HepG2 (cell line): Measurements from ENCODE around the gene BORCS5. TPM values are rescaled to one million over a fixed set of nuclear protein-coding genes. Genes with fewer than 3 reads are reported as not detected.

ENCODE experiments used
- ATAD3A ChIP-seq: sonication (generic); formaldehyde crosslinking; IDR thresholded peaks from 2 replicates; pipeline ENCODE4 v1.4.0; 2020; ENCODE audit warnings: missing genetic modification reagents
- ATF2 ChIP-seq: sonication (generic); formaldehyde crosslinking; IDR thresholded peaks from 2 replicates; pipeline ENCODE4 v1.4.0; 2020; ENCODE audit warnings: missing genetic modification reagents
- ATF7-NPFF ChIP-seq: sonication (generic); formaldehyde crosslinking; IDR thresholded peaks from 2 replicates; pipeline ENCODE4 v1.8.1; 2023; ENCODE audit warnings: mild to moderate bottlenecking, low read depth, missing genetic modification reagents, moderate library complexity
- DR1 ChIP-seq: sonication (generic); formaldehyde crosslinking; IDR thresholded peaks from 2 replicates; pipeline ENCODE4 v1.8.0; 2021; ENCODE audit warnings: mild to moderate bottlenecking, missing genetic modification reagents, inconsistent platforms
- GABPA ChIP-seq, 2 experiments: IDR thresholded peaks; 2 replicates each; pipeline ENCODE4 v1.6.1; 2011 to 2016; ENCODE audit warnings: low read depth in 2 of 2, low read length in 1 of 2, missing biosample characterization in 1 of 2, missing genetic modification characterization in 1 of 2
- GABPB1 ChIP-seq: IDR thresholded peaks from 2 replicates; pipeline ENCODE4 v1.6.1; 2016; ENCODE audit warnings: mild to moderate bottlenecking, missing genetic modification reagents, moderate library complexity, missing compliant biosample characterization
- HOXA3 ChIP-seq: sonication (generic); formaldehyde crosslinking; IDR thresholded peaks from 2 replicates; pipeline ENCODE4 v1.5.0; 2020; ENCODE audit warnings: missing genetic modification reagents
- KAT8 ChIP-seq: IDR thresholded peaks from 2 replicates; pipeline ENCODE4 v1.6.1; 2016; ENCODE audit warnings: missing genetic modification reagents, missing compliant biosample characterization
- NKX3-1 ChIP-seq: sonication (generic); formaldehyde crosslinking; IDR thresholded peaks from 2 replicates; pipeline ENCODE4 v1.5.0; 2020; ENCODE audit warnings: missing genetic modification reagents
- NR3C1 ChIP-seq: sonication (generic); formaldehyde crosslinking; IDR thresholded peaks from 2 replicates; pipeline ENCODE4 v1.4.0; 2020; ENCODE audit warnings: missing genetic modification reagents
- PHF20 ChIP-seq: sonication (generic); formaldehyde crosslinking; IDR thresholded peaks from 2 replicates; pipeline ENCODE4 v1.5.0; 2020; ENCODE audit warnings: mild to moderate bottlenecking, missing genetic modification reagents
- PITX1 ChIP-seq: sonication (generic); formaldehyde crosslinking; IDR thresholded peaks from 2 replicates; pipeline ENCODE4 v1.5.1; 2020; ENCODE audit warnings: mild to moderate bottlenecking, missing genetic modification reagents
- POLR2A ChIP-seq, 2 experiments: IDR thresholded peaks; 2 replicates each; pipeline ENCODE4 v1.6.1; 2011; ENCODE audit warnings: low read depth in 2 of 2, low read length in 2 of 2, mild to moderate bottlenecking in 1 of 2, moderate library complexity in 1 of 2; ENCODE audit not compliant: insufficient read depth in 1 of 2
- PRMT3 ChIP-seq: sonication (generic); formaldehyde crosslinking; IDR thresholded peaks from 2 replicates; pipeline ENCODE4 v1.8.1; 2022; ENCODE audit warnings: low read depth, mild to moderate bottlenecking, moderate library complexity, missing genetic modification reagents, borderline replicate concordance
- RBM22 ChIP-seq: fragments of 200-400 bp; formaldehyde crosslinking; optimal IDR thresholded peaks from 2 replicates; pipeline ENCODE3; 2017; ENCODE audit warnings: mild to moderate bottlenecking, low read length, moderate library complexity
- SIN3A ChIP-seq: IDR thresholded peaks from 2 replicates; pipeline ENCODE4 v1.6.1; 2011; ENCODE audit warnings: low read depth, mild to moderate bottlenecking, control low read depth, low read length, borderline replicate concordance
- SOX5 ChIP-seq: IDR thresholded peaks from 2 replicates; pipeline ENCODE4 v1.6.1; 2016; ENCODE audit warnings: borderline replicate concordance
- ZBTB34 ChIP-seq: sonication (generic); formaldehyde crosslinking; IDR thresholded peaks from 2 replicates; pipeline ENCODE4 v1.8.0; 2022; ENCODE audit warnings: mild to moderate bottlenecking, missing genetic modification reagents
- ZNF142 ChIP-seq: sonication (generic); formaldehyde crosslinking; IDR thresholded peaks from 2 replicates; pipeline ENCODE4 v1.4.0; 2020; ENCODE audit warnings: missing genetic modification reagents
- ZNF143 ChIP-seq: sonication (generic); formaldehyde crosslinking; IDR thresholded peaks from 2 replicates; pipeline ENCODE4 v1.4.0; 2020; ENCODE audit warnings: missing genetic modification reagents
- ZNF337 ChIP-seq: sonication (generic); formaldehyde crosslinking; IDR thresholded peaks from 2 replicates; pipeline ENCODE4 v1.5.1; 2020; ENCODE audit warnings: missing genetic modification reagents, low read depth, mild to moderate bottlenecking, borderline replicate concordance
- polyA plus RNA-seq, 8 experiments: library from polyadenylated mRNA; depleted of rRNA in 3 of 8; stranded (reverse) in 7 of 8; unstranded in 1 of 8; fragments of >200 nt; fragmentation: Illumina TruSeq in 4 of 8; extraction: Trizol in 4 of 8; gene quantifications; 2 replicates each; pipeline versions ENCODE4 v1.2.1 to v1.2.3, GENCODE V29; 2011 to 2016; ENCODE audit warnings: low read depth in 4 of 8, missing spikeins in 1 of 8, mixed read lengths in 1 of 8; ENCODE audit not compliant: insufficient read depth in 1 of 8
- total RNA-seq, 5 experiments: library from RNA; depleted of rRNA; stranded (reverse); fragments of >200 nt; fragmentation: Illumina TruSeq; extraction: Trizol; gene quantifications; 2 replicates each; pipeline ENCODE4 v1.2.3, GENCODE V29; 2016; ENCODE audit warnings: low read depth in 1 of 5

BORCS5 gene
- total and polyA plus RNA-seq, 2 of the 13 experiments (the other 11 are each of a cell fraction or from before 2014, with no cell fraction given) = 3.9 to 4.7 TPM

GRCh38 chr12:12488823-12489550, 132.1 kb downstream of the BORCS5 start (continued):
- TF ChIP-seq ZBTB34 (no peak), ATAD3A (CRISPR knock-in tag) (no peak), SOX5 (peak; percentile 84), NKX3-1 (CRISPR knock-in tag) (no peak), HOXA3 (no peak; the same call in 1 of the 2 replicates), NR3C1 (CRISPR knock-in tag) (no peak), SIN3A (no peak), ATF2 (CRISPR knock-in tag) (peak; percentile 60), GABPB1 (CRISPR knock-in tag) (no peak), GABPA (IDR thresholded peaks at IDR 0.05; ENCODE audit: low read depth, low read length) (no peak), GABPA (CRISPR knock-in tag; IDR thresholded peaks at IDR 0.05; ENCODE audit: low read depth) (no peak), ZNF337 (CRISPR knock-in tag) (no peak), PITX1 (peak; percentile 82), RBM22 (peak; percentile 15), ZNF142 (CRISPR knock-in tag) (no peak), POLR2A (IDR thresholded peaks at IDR 0.05; ENCODE audit: insufficient read depth in 1 of 2, low read depth in 2 of 2, low read length in 2 of 2) (no peak), PRMT3 (CRISPR knock-in tag) (no peak), ZNF143 (no peak), KAT8 (CRISPR knock-in tag) (no peak), DR1 (CRISPR knock-in tag) (no peak), ATF7-NPFF (CRISPR knock-in tag) (no peak), PHF20 (CRISPR knock-in tag) (no peak)
